ENCODE results near the gene CHCHD3.

- TF ChIP-seq, protein P1, sequence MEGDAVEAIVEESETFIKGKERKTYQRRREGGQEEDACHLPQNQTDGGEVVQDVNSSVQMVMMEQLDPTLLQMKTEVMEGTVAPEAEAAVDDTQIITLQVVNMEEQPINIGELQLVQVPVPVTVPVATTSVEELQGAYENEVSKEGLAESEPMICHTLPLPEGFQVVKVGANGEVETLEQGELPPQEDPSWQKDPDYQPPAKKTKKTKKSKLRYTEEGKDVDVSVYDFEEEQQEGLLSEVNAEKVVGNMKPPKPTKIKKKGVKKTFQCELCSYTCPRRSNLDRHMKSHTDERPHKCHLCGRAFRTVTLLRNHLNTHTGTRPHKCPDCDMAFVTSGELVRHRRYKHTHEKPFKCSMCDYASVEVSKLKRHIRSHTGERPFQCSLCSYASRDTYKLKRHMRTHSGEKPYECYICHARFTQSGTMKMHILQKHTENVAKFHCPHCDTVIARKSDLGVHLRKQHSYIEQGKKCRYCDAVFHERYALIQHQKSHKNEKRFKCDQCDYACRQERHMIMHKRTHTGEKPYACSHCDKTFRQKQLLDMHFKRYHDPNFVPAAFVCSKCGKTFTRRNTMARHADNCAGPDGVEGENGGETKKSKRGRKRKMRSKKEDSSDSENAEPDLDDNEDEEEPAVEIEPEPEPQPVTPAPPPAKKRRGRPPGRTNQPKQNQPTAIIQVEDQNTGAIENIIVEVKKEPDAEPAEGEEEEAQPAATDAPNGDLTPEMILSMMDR (conservative IDR thresholded peaks at IDR 0.05 in 1 of 2, IDR thresholded peaks at IDR 0.05 in 1 of 2; ENCODE audit: extremely low read depth in 1 of 2, insufficient read depth in 1 of 2, low read depth in 1 of 2, low read length in 2 of 2), result no peak
- TF ChIP-seq EZH2 (IDR thresholded peaks at IDR 0.05; ENCODE audit: borderline replicate concordance, low read length), result no peak
Observed at GRCh38 chr7:133052401-133052756, 29.5 kb downstream of the CHCHD3 start.
